Activated T-helper 1 cell treated with anti-CD3 and anti-CD28 coated beads, Interleukin-12 subunit alpha, Interleukin-12 subunit beta, Interleukin-2, Interleukin-4 antibody, amounts not matched to agents 30 ng/mL and 10 ng/mL and 1 ng/mL, durations not matched to agents 14 hours and 24 hours and 36 hours (primary cell): Measurements from ENCODE around the gene GLT1D1. TPM values are rescaled to one million over a fixed set of nuclear protein-coding genes. Genes with fewer than 3 reads are reported as not detected.

ENCODE experiments used
- DNase-seq: peaks from one replicate; pipeline ENCODE4 v3.0.0; 2021; ENCODE audit warnings: low spot score
- H3K27ac Mint-ChIP-seq: one replicate; pipeline ENCODE4 v1.8.0; 2021; ENCODE audit warnings: mild to moderate bottlenecking, mixed read lengths
- H3K27me3 Mint-ChIP-seq: one replicate; pipeline ENCODE4 v1.8.0; 2022; ENCODE audit warnings: mild to moderate bottlenecking, moderate library complexity, mixed read lengths; ENCODE audit not compliant: insufficient read depth
- H3K36me3 Mint-ChIP-seq: one replicate; pipeline ENCODE4 v1.8.0; 2021; ENCODE audit warnings: low read depth, mixed read lengths
- H3K4me1 Mint-ChIP-seq: one replicate; pipeline ENCODE4 v1.8.0; 2021; ENCODE audit warnings: low read depth, mixed read lengths
- H3K4me3 Mint-ChIP-seq: one replicate; pipeline ENCODE4 v1.8.0; 2021; ENCODE audit warnings: mild to moderate bottlenecking, moderate library complexity, mixed read lengths
- H3K9me3 Mint-ChIP-seq: one replicate; pipeline ENCODE4 v1.8.0; 2021; ENCODE audit warnings: mixed read lengths
- intact Hi-C: fragments of 100-400 bp; cut with micrococcal nuclease; formaldehyde crosslinking; loops from one replicate; pipeline ENCODE4 v1.15.1; 2024
- total RNA-seq: library from RNA; stranded (reverse); gene quantifications from 2 replicates; pipeline ENCODE4 v1.2.3, GENCODE V29; 2022

The GLT1D1 gene
- total RNA-seq, 1 donor from 2014 or later: 2.0 TPM

GRCh38 chr12:128992550-128992949 lies 139.3 kb downstream of the GLT1D1 start:
- intact Hi-C loops: no loop called here
- H3K9me3 Mint-ChIP-seq: peaks cover 8% of the 10 kb centered on the region
- no peaks in the 10 kb centered on the region for H3K4me1 Mint-ChIP-seq
- no peak overlapping the region for H3K4me3 Mint-ChIP-seq
- DNase-seq: no peak
- H3K27ac Mint-ChIP-seq: no peak overlapping the region
- H3K36me3 Mint-ChIP-seq: no peaks in the 10 kb centered on the region
- H3K27me3 Mint-ChIP-seq: no peaks in the 10 kb centered on the region

- intact Hi-C loops: no loop called here
- no peaks in the 10 kb centered on the region for H3K4me1 Mint-ChIP-seq
- H3K27me3 Mint-ChIP-seq: peaks cover 3% of the 10 kb centered on the region
- peaks cover 13% of the 10 kb centered on the region for H3K9me3 Mint-ChIP-seq
- no peak for DNase-seq
- H3K4me3 Mint-ChIP-seq: no peak overlapping the region
- no peak overlapping the region for H3K27ac Mint-ChIP-seq
- H3K36me3 Mint-ChIP-seq: no peaks in the 10 kb centered on the region
These were observed 141.6 kb downstream of the GLT1D1 start for GRCh38 chr12:128994856-128995255.

- Mint-ChIP-seq H3K4me3 (no peak overlapping the region), H3K9me3 (peaks cover 13% of the 10 kb centered on the region), H3K4me1 (no peaks in the 10 kb centered on the region), H3K27ac (no peak overlapping the region), H3K36me3 (no peaks in the 10 kb centered on the region), H3K27me3 (peaks cover 3% of the 10 kb centered on the region)
- intact Hi-C loops: no loop called here
- DNase-seq: no peak
These were observed 142.3 kb downstream of the GLT1D1 start for GRCh38 chr12:128995619-128996018.

- H3K9me3 Mint-ChIP-seq: peaks cover 17% of the 10 kb centered on the region
- no peaks in the 10 kb centered on the region for H3K36me3 Mint-ChIP-seq
- intact Hi-C loops: no loop called here
- H3K27ac Mint-ChIP-seq: no peak overlapping the region
- DNase-seq: no peak
- peaks cover 3% of the 10 kb centered on the region for H3K27me3 Mint-ChIP-seq
- no peaks in the 10 kb centered on the region for H3K4me1 Mint-ChIP-seq
- no peak overlapping the region for H3K4me3 Mint-ChIP-seq
These were observed 148.5 kb downstream of the GLT1D1 start for GRCh38 chr12:129001826-129002225.

GRCh38 chr12:129002427-129002826 lies 149.1 kb downstream of the GLT1D1 start:
- H3K36me3 Mint-ChIP-seq: no peaks in the 10 kb centered on the region

GRCh38 chr12:129005416-129005815 lies 152.1 kb downstream of the GLT1D1 start:
- Mint-ChIP-seq H3K4me3 (no peak overlapping the region), H3K9me3 (peaks cover 11% of the 10 kb centered on the region), H3K36me3 (no peaks in the 10 kb centered on the region), H3K27ac (no peak overlapping the region), H3K27me3 (peaks cover 1% of the 10 kb centered on the region), H3K4me1 (no peaks in the 10 kb centered on the region)
- no peak for DNase-seq
- intact Hi-C loops: no loop called here

More at GRCh38 chr12:129002427-129002826, 149.1 kb downstream of the GLT1D1 start:
- DNase-seq: no peak
- Mint-ChIP-seq H3K9me3 (peaks cover 11% of the 10 kb centered on the region), H3K4me3 (no peak overlapping the region), H3K27ac (no peak overlapping the region), H3K27me3 (peaks cover 3% of the 10 kb centered on the region), H3K4me1 (no peaks in the 10 kb centered on the region)
- intact Hi-C loops: no loop called here

- H3K27ac Mint-ChIP-seq: no peak overlapping the region
- no peaks in the 10 kb centered on the region for H3K4me1 Mint-ChIP-seq
- H3K9me3 Mint-ChIP-seq: peaks cover 11% of the 10 kb centered on the region
- no peaks in the 10 kb centered on the region for H3K36me3 Mint-ChIP-seq
- peaks cover 1% of the 10 kb centered on the region for H3K27me3 Mint-ChIP-seq
- no peak overlapping the region for H3K4me3 Mint-ChIP-seq
- intact Hi-C loops: no loop called here
- no peak for DNase-seq
These were observed 152.6 kb downstream of the GLT1D1 start for GRCh38 chr12:129005829-129006228.

GRCh38 chr12:129009833-129010622 lies 156.8 kb downstream of the GLT1D1 start:
- Mint-ChIP-seq H3K4me1 (no peaks in the 10 kb centered on the region), H3K9me3 (peaks cover 4% of the 10 kb centered on the region)

GRCh38 chr12:129016159-129016558 lies 162.9 kb downstream of the GLT1D1 start:
- no peak overlapping the region for H3K27ac Mint-ChIP-seq
- H3K4me1 Mint-ChIP-seq: no peaks in the 10 kb centered on the region
- H3K4me3 Mint-ChIP-seq: no peak overlapping the region
- intact Hi-C loops: no loop called here
- DNase-seq: no peak
- H3K36me3 Mint-ChIP-seq: no peaks in the 10 kb centered on the region
- H3K9me3 Mint-ChIP-seq: peaks cover 4% of the 10 kb centered on the region
- no peaks in the 10 kb centered on the region for H3K27me3 Mint-ChIP-seq

More at GRCh38 chr12:129009833-129010622, 156.8 kb downstream of the GLT1D1 start:
- no peak overlapping the region for H3K27ac Mint-ChIP-seq
- no peak for DNase-seq
- no peaks in the 10 kb centered on the region for H3K36me3 Mint-ChIP-seq
- intact Hi-C loops: no loop called here
- H3K4me3 Mint-ChIP-seq: no peak overlapping the region
- H3K27me3 Mint-ChIP-seq: peaks cover 1% of the 10 kb centered on the region

- intact Hi-C loops: no loop called here
- Mint-ChIP-seq H3K27ac (no peak overlapping the region), H3K4me1 (no peaks in the 10 kb centered on the region), H3K27me3 (no peaks in the 10 kb centered on the region), H3K9me3 (peaks cover 5% of the 10 kb centered on the region), H3K4me3 (no peak overlapping the region), H3K36me3 (no peaks in the 10 kb centered on the region)
- DNase-seq: no peak
These were observed 171.8 kb downstream of the GLT1D1 start for GRCh38 chr12:129025055-129025454.

GRCh38 chr12:129028844-129029243 lies 175.6 kb downstream of the GLT1D1 start:
- no peak overlapping the region for H3K27ac Mint-ChIP-seq
- H3K4me1 Mint-ChIP-seq: no peaks in the 10 kb centered on the region
- H3K27me3 Mint-ChIP-seq: no peaks in the 10 kb centered on the region
- intact Hi-C loops: no loop called here
- no peak for DNase-seq
- no peaks in the 10 kb centered on the region for H3K36me3 Mint-ChIP-seq
- H3K9me3 Mint-ChIP-seq: peaks cover 5% of the 10 kb centered on the region
- no peak overlapping the region for H3K4me3 Mint-ChIP-seq
